MM.1S (cell line): Measurements from ENCODE around the gene STMP1.

Experiments
- CTCF ChIP-seq: fragments of 300-600 bp; sonication (generic); IDR thresholded peaks from 2 replicates; pipeline ENCODE4 v1.5.1; 2016; ENCODE audit warnings: antibody characterized with exemption, low read length, mixed read lengths
- EZH2 ChIP-seq: fragments of 300-600 bp; sonication (generic); optimal IDR thresholded peaks from 2 replicates; pipeline ENCODE3; 2017; ENCODE audit warnings: low read depth, mild to moderate bottlenecking, antibody characterized with exemption, low read length, mixed read lengths
- EZH2phosphoT487 ChIP-seq: fragments of 300-600 bp; sonication (generic); IDR thresholded peaks from 2 replicates; pipeline ENCODE4 v1.6.1; 2018; ENCODE audit warnings: antibody characterized with exemption, low read length

GRCh38 chr7:135684136-135684535 is 21.8 kb downstream of the STMP1 start:
- TF ChIP-seq CTCF: no peak
- TF ChIP-seq EZH2phosphoT487: no peak
- TF ChIP-seq EZH2: no peak
